Right lobe of liver (tissue), 4 donors: ENCODE results near the gene TRANK1.

ENCODE experiments used
- CTCF ChIP-seq, 4 donors: fragments of 200-600 bp in 3 of 4; fragments of 450-650 bp in 1 of 4; IDR thresholded peaks; one replicate each; pipeline versions ENCODE4 v1.5.1 to v1.8.0; 2016 to 2022; ENCODE audit warnings: antibody characterized with exemption in 4 of 4, mild to moderate bottlenecking in 2 of 4
- POLR2A ChIP-seq: fragments of 450-650 bp; IDR thresholded peaks from one replicate; pipeline ENCODE4 v1.6.1; 2017; ENCODE audit warnings: antibody characterized with exemption, mild to moderate bottlenecking
- donor health status: DM: no; HTN: no; CAD: no.
- donor health status: DM: no; HTN: no; CAD: no.
- donor health status: DM: no; HTN: yes; CAD: no.

GRCh38 chr3:36815375-36815774 is 129.5 kb downstream of the TRANK1 start:
- TF ChIP-seq CTCF (IDR thresholded peaks at IDR 0.05) (no peak), POLR2A (no peak)
